Jurkat, Clone E6-1 (cell line): ENCODE measurements around the gene RAB3B.

Source experiments
- DNase-seq: peaks from one replicate; pipeline ENCODE4 v3.0.0-alpha.2; 2011; ENCODE audit warnings: low read depth, low spot score
- H3K4me3 ChIP-seq: 2 replicates; pipeline ENCODE4 v1.5.1; 2011; ENCODE audit warnings: mild to moderate bottlenecking, low read length, control low read depth, moderate library complexity

RAB3B gene

DNA sequence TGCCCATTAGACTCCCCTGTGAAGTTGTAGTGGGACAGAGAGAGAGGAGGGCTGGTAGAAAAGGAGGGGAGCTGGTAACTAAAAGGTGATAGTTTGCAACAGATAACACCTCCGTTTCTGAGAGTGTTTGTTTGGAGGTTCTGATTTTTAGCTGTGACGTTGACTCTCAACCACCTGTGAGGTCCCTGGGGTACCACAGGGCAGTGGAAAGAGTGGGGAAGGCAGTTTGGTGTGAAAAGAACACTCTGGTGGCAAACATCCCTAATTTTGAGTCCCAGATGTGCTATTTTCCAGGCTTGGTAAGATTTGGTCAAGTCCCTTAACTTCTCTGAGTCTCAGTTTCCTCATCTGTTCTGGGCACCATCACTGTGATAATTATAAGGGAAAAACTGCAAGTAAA, 29.3 kb downstream of the RAB3B start:
- DNase-seq = no peak
- H3K4me3 ChIP-seq = no peak overlapping the region

- DNase-seq = no peak
- H3K4me3 ChIP-seq = no peak overlapping the region
These were observed 30.2 kb downstream of the RAB3B start for GRCh38 chr1:51960262-51960661.

DNA sequence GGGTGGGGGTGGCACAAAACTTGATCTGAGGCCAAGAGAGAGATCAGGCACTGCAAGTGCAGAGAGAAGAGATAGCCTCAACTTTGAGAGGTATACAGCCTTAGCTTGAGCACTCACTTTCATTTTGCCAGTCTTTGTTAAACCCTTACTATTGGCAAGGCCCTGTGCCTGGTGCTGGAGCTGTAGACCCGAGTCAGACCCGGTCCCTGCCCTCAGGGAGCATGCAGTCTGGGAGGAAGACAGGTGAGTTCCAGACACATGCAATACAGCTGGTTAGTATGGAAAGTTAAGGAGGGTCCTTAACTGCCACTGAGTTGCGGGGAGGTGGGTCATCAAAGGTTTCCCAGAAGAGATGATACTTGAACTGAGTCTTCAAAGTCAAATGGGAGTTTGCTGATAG, 31.7 kb downstream of the RAB3B start:
- DNase-seq = no peak
- no peak overlapping the region for H3K4me3 ChIP-seq

DNA sequence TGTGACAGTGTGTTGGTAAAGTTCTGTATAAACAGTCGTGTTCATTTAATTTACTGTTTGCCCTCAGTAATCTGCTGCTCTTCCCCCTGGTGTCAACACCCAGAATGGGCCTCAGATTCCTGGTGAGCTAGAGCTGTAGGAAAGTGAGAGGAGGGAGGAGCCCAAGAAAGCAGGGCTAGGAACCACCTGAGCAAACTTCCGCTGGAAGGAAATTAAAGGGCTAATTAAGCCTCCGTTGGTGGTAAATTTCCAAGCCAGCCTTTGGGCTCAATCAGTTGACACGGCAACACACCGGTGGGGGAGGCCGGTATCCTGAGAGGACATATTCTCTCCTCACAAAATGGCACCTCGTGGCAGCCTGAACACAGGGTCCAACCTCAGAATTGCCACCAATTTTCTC, 32.9 kb downstream of the RAB3B start:
- no peak for DNase-seq
- H3K4me3 ChIP-seq = no peak overlapping the region

- no peak overlapping the region for H3K4me3 ChIP-seq
- no peak for DNase-seq
These were observed 33.7 kb downstream of the RAB3B start for GRCh38 chr1:51956528-51957509.

DNA sequence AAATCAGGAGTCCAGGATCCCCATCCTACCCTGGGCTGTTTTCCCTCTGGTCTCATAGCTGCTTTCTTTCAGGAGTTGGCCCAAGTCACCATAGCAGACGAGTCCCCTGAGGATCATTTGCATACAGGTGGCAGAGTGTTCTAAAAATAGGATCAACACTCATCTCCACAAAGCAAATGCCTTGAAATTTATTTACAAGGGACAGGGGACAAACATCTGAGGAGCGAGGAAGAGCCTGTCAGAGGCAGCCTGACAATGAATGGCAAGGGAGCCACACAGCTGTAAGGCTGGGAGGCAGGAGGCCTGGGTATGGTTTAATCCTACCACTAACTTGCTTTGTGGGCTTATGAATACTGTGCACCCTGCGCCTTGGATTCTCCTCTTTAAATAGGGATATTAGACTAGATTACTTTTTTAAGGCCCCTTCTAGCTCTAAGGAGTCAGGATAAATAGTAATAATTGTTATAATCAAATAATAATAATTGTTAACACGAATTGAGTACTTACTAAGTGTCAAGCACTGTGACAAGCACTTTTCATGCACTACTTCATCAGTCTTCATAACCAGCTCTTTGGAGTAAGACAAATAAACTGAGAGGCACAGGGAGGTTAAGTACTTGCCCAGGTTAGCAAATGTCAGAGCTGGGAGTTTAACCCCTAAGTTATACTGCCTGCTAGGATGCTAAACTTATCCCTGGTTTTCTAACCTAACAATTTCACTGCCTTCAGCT, 34.5 kb downstream of the RAB3B start:
- DNase-seq = no peak
- H3K4me3 ChIP-seq = no peak overlapping the region

DNA sequence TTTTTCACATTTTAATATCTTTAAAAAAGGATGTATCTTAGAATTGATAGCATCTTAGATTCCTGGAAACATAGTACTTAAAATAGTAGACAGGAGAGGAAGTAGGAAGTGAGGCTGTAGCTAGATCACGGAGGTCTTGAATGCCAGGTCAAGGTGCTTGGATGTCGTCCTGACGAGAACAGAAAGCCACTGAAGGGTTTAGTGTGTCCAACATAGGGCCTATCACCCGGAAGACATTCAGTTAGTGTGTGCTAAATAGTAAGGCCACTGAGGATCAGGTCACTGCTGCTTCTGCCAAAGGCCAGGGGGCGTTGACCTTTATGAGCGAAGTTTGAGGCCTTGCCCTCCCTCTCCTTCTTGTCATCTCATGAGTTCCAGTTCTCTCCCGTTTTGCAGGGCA, 35.7 kb downstream of the RAB3B start:
- no peak for DNase-seq
- no peak overlapping the region for H3K4me3 ChIP-seq

- DNase-seq = no peak
- H3K4me3 ChIP-seq = no peak overlapping the region
These were observed 37.4 kb downstream of the RAB3B start for GRCh38 chr1:51953079-51953478.

DNA sequence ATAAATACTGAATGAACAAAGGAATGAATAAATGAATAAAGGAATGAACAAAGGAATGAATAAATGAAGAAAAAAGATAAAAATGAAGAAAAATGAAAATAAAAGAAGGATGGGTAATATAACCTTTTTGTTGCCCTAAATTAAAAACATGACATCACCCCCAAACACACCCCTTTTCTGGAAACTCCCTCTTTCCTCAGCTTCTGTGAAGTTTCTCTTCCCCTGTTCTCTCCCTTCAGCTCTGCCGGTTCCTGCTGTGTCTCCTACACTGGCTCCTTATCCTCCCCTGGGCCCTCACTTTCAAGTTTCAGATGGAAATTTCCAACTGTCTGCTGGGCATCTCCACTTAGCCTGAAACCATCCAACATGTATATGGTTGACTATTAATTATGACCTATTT, 37.9 kb downstream of the RAB3B start:
- DNase-seq = no peak
- H3K4me3 ChIP-seq = no peak overlapping the region

- no peak overlapping the region for H3K4me3 ChIP-seq
- DNase-seq = no peak
These were observed 39.8 kb downstream of the RAB3B start for GRCh38 chr1:51950701-51951100.

GRCh38 chr1:51949014-51949702, 41.3 kb downstream of the RAB3B start:
- no peak overlapping the region for H3K4me3 ChIP-seq
- no peak for DNase-seq

- H3K4me3 ChIP-seq = no peak overlapping the region
- no peak for DNase-seq
These were observed 42.0 kb downstream of the RAB3B start for GRCh38 chr1:51948491-51948915.

DNA sequence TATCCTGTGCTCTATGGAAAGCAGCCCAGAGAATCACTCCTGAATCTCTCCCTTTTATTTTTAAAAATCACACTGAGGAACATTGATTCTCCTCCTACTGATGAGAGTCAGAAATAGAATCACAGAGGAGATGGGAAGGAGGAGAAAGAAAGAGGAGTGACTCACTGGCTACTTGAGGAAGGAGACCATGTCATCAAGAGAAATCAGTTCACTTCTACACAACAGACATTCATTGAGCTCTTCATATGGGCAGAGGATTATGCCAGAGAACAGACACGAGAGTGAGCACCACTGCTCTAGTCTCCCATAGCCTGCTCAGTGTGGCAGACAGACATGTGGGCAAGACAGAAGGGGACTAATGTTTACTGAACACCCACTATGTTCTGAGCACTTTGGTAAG, 44.2 kb downstream of the RAB3B start:
- no peak for DNase-seq
- H3K4me3 ChIP-seq = no peak overlapping the region

GRCh38 chr1:51945591-51945990, 44.9 kb downstream of the RAB3B start:
- no peak for DNase-seq
- no peak overlapping the region for H3K4me3 ChIP-seq

GRCh38 chr1:51942281-51942680, 48.2 kb downstream of the RAB3B start:
- H3K4me3 ChIP-seq = no peak overlapping the region
- DNase-seq = no peak

DNA sequence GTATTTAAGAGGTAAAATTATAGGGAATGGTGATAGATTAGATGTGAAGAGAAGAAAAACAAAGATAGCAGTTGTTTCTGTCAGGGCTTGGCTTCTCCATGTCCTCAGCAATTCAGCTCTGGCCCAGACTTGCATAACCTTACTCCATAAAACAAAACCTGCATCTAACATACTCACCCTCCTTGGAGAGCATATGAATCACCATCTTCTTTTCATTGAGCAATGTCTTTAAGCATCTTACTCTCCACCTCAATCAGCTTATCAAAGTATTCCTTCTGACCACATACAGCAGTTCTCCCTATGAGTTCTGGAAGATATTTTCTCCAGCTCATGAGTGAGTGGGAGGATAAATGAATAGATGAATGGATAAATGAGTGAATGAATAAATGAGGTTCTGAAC, 49.0 kb downstream of the RAB3B start:
- no peak overlapping the region for H3K4me3 ChIP-seq
- no peak for DNase-seq

- no peak for DNase-seq
- no peak overlapping the region for H3K4me3 ChIP-seq
These were observed 53.4 kb downstream of the RAB3B start for GRCh38 chr1:51937112-51937511.

GRCh38 chr1:51936531-51936930, 54.0 kb downstream of the RAB3B start:
- no peak overlapping the region for H3K4me3 ChIP-seq
- DNase-seq = no peak

DNA sequence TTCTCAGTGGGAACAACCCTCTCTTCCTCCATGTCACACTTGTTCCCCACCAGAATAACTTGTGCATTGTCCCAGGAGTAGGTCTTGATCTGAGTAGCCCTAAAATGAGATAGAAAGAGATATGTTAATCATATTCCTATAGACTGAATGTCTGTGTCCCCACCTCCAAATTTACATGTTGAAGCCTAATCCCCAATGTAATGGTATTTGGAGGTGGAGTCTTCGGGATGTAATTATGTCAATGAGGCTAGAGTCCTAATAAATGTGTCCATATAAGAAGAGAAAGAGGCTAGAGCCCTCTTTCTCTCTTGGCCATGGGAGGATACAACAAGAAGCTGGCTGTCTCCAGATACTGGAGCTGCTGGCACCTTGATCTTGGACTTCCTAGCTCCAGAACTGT, 57.2 kb downstream of the RAB3B start:
- H3K4me3 ChIP-seq = no peak overlapping the region
- no peak for DNase-seq

GRCh38 chr1:51930329-51930728, 60.2 kb downstream of the RAB3B start:
- DNase-seq = no peak
- H3K4me3 ChIP-seq = no peak overlapping the region
